PC-3 (cell line): Measurements from ENCODE around the gene ELAVL4.

Experiments used
- EZH2 ChIP-seq: fragments of 300-600 bp; sonication (generic); IDR thresholded peaks from one replicate; pipeline ENCODE4 v1.6.1; 2017; ENCODE audit warnings: antibody characterized with exemption, mild to moderate bottlenecking, low read length; ENCODE audit not compliant: unreplicated experiment
- TF ChIP-seq, protein P1 (sequence below): fragments of 300-600 bp; sonication (generic); conservative IDR thresholded peaks from 2 replicates; pipeline ENCODE4 v1.5.1; 2017; ENCODE audit warnings: antibody characterized with exemption, low read depth, mild to moderate bottlenecking, low read length

DNA sequence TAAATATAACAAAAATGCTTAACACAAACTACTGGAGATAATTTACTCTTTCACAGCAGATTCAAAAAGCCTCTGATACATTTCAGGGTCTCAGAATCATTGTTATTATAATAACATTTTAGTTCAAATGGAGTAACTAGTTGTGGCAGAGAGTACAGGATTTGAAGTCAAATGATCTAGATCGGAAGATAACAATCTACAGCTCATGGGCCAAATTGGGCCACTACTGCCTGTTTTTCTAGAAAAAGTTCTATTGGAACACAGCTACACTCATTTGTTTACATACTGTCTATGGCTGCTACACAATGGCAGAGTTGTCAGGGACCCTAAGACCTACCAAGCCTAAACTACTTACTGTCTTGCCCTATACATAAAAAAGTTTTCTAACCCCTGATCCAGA is 63.6 kb downstream of the ELAVL4 start:
- TF ChIP-seq, protein P1, sequence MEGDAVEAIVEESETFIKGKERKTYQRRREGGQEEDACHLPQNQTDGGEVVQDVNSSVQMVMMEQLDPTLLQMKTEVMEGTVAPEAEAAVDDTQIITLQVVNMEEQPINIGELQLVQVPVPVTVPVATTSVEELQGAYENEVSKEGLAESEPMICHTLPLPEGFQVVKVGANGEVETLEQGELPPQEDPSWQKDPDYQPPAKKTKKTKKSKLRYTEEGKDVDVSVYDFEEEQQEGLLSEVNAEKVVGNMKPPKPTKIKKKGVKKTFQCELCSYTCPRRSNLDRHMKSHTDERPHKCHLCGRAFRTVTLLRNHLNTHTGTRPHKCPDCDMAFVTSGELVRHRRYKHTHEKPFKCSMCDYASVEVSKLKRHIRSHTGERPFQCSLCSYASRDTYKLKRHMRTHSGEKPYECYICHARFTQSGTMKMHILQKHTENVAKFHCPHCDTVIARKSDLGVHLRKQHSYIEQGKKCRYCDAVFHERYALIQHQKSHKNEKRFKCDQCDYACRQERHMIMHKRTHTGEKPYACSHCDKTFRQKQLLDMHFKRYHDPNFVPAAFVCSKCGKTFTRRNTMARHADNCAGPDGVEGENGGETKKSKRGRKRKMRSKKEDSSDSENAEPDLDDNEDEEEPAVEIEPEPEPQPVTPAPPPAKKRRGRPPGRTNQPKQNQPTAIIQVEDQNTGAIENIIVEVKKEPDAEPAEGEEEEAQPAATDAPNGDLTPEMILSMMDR = no peak
- TF ChIP-seq EZH2 = no peak
